HG03521 (cell line): ENCODE data around the gene JAG1.

Experiments
- ATAC-seq: cut with Tn5 transposase; IDR thresholded peaks from one replicate; pipeline ENCODE4 v1.9.1; 2021; ENCODE audit warnings: mild to moderate bottlenecking, moderate library complexity; ENCODE audit not compliant: unreplicated experiment

JAG1 gene

DNA sequence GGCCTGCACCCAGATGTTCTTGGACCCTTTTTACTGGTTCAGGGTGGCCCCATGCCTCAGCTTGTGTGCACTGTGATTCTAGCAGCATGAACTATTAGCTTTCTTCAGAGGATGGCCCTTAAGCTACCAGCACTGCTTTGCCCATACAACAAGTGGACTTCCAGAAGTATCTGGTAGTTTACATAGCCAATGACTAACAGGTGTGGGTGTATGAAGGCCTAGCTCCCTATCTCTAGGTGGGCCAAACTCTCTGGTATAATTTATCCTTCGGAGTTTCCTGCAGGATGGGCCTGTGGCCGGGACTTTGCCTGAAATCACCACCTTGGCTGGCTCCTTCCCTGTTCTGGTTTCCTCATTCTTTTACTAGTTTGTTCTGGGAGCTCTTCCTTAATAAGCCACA lies 26.1 kb upstream of the JAG1 start:
- no peak for ATAC-seq

- ATAC-seq = no peak
Observed at GRCh38 chr20:10699489-10699888, 25.7 kb upstream of the JAG1 start.

GRCh38 chr20:10696650-10697049 lies 22.9 kb upstream of the JAG1 start:
- ATAC-seq = no peak

GRCh38 chr20:10689385-10689784 lies 15.6 kb upstream of the JAG1 start:
- ATAC-seq = no peak

- no peak for ATAC-seq
Observed at GRCh38 chr20:10687895-10688294, 14.1 kb upstream of the JAG1 start.

DNA sequence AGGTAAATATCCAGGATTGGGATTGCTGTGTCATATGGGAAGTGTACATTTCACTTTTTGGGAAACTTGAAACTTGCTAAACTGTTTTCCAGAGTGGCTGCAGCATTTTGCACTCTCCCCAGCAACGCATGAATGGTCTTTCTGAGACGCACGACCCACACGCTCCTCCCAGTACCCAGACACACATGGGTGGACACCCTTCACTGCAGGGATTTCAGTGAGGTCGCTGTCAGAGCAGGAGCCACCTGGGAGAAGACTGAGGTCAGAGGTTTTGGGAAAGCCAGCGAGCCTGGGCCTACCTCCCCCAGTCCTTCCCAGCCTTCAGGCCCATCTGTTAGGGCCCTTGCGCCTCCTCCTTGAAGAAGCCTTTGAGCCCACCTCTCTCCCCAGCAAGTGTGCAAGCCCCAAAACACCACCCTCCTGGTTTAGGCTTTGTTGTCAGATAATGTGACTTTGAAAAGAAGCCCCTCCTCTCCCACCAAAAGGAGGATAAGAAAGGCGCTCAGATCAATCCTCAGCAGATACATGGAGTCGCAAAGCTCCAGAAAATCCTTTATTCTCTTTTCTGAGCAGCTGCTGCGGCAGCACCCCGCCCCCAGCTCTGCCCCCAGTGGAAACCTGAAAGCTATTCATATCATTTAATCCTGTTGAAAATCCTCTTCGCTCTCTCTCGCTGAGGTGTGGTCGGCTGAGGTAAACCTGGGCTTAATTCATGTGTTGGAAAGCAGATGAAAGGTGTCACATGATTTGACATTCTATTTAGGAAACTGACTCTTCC lies 12.7 kb upstream of the JAG1 start:
- no peak for ATAC-seq

GRCh38 chr20:10683537-10683936 lies 9.7 kb upstream of the JAG1 start:
- no peak for ATAC-seq

- no peak for ATAC-seq
Observed at GRCh38 chr20:10682939-10683338, 9.1 kb upstream of the JAG1 start.

DNA sequence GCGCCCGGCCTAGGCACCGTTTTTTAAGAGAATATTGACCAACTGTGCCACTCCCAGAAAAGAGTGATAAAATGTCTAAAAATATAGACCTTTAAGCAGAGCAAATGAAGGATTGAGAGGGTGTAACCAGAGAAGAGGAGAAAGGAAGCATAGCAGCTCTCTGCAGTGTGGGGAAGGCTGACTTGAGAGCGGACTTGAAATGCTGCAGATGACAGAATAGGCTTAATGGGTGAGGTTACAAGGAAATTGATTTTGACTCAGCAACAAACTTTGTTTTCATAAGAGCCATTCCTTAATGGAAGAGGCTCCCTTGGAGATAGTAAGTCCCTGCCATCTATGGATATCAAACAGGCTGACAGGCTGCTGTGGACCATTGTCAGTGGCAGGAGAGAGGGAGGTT lies 7.7 kb upstream of the JAG1 start:
- ATAC-seq = no peak

GRCh38 chr20:10680571-10680970 lies 6.8 kb upstream of the JAG1 start:
- ATAC-seq = no peak

DNA sequence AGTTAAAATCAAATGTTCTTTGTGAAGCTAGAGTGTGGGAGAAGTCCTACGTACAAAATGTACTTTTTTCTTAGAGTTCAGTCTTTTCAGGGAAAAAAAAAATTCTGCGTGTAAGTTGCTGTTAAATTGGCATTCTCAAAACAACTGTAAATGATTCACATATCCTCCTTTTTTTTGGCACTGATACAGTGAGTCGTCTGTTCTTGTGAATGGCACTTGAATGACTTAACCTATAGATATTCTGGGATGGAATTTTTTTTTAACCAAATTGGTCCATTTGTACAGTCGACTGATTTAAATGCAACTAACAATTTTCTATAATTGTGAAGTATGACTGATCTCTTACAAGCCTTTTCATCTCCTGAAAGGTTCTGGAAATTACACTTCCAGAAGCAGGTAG lies 5.5 kb upstream of the JAG1 start:
- no peak for ATAC-seq

DNA sequence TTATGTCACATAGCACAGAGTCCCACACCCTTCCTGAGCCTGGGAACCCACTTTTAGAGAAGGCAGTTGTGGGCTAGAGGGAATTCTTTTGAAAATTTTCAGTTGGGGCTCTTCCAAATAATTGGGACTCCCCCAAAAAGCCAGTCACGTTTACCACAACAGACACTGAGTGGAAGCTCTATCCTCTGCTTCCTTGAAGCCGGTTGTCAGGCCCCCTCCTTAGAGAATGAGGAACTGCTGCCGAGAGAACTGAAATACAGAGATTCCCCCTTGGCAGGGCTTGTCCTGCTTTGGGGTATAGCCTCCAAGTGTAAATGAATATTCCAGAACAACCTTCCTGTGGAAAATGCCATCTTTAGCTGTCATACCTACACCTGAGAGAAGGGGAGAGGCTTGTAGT lies 2.7 kb upstream of the JAG1 start:
- ATAC-seq = no peak

- no peak for ATAC-seq
Observed at GRCh38 chr20:10675450-10675848, 1.6 kb upstream of the JAG1 start.

DNA sequence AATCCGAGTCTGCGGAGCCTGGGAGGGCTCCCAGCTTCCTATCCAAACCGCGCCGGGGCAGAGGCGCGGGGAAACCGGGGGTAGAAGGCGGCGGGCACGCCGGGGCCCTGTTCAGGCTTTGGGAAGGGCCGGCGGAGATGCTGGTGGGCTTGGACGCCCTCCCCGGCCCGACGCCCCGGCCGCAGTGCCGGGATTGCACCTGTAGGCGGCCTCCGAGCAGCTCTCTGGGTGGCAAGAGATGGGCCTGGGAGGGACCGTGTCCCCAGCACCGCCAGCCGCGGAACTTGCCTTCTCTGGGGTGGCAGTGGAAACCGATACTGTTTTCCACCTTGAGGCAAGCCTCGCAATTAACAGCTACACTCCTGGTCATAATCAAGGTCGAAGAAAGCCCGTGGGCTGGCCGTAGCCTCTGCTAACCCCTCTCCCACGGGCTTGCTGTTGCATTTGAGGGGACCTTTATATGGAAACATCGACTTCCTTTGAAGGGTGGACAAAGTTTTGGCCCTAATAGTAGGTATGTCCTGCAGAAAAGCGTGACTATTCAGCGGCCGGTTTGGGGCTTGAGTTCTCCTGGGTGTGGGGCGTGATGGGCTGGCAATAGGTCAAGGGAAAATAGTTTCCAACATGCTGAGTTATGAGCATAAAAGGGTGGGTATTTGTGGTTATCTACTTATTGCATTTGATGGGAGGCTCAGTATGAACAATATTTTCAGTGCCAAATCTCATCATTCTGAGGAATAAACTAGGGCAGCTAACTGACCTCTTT lies 1.1 kb upstream of the JAG1 start:
- ATAC-seq = peak; percentile 39

GRCh38 chr20:10673176-10673841 lies 490 bp downstream of the JAG1 start:
- no peak for ATAC-seq

DNA sequence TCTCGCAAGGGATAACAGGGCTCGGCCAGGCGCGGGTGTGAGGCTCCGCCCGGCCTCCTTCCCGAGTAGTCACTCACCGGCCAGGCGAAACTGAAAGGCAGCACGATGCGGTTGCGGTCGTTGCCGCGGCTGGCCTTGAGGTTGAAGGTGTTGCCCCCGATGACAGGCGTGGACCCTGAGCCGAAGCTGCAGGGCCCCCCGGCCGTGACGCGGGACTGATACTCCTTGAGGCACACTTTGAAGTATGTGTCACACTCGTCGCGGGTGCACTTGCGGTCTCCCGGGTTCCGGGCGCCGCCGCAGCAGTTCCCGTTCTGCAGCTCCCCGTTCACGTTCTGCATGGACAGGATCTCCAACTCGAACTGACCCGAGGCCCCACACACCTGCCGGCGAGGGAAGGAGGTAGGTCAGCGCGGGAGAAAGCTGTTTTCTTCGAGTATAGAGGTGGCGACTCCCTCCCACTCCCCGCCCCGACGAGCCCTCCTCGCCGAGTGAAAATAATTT lies 1.1 kb downstream of the JAG1 start:
- no peak for ATAC-seq

GRCh38 chr20:10671919-10672623 lies 1.7 kb downstream of the JAG1 start:
- ATAC-seq = no peak

DNA sequence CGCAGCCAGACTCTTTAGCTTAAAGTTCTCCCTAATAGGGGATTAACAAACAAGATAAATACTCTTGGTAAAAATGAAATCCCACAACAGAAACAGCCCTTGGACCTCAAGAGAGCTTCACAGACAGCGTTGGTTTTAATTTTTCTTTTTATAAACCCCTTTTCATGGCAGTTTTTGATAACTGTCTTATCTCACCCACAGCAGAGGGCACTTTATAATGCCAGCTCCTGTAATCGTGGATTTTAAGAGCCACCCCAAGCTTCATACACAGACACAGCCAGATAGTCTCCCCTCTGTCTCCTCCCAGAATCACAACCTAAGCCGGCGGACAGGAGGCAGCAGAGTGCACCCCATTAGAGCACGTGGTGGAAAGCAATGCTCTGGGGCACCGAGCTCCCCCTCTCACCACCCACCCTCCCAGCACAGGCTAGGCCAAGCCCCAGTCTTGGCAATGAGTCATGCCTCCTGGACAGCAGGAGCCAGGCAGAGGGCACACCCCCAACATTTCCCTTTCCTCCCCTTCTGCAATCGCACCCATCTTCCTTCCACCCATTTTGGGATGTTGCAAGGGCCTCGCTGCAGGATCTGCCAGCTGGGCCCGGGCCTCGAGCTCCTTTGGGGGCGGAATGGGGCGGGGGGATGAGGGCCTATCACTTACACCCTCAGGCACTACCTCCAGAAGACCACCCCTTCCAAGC lies 2.4 kb downstream of the JAG1 start:
- ATAC-seq = peak; percentile 32

DNA sequence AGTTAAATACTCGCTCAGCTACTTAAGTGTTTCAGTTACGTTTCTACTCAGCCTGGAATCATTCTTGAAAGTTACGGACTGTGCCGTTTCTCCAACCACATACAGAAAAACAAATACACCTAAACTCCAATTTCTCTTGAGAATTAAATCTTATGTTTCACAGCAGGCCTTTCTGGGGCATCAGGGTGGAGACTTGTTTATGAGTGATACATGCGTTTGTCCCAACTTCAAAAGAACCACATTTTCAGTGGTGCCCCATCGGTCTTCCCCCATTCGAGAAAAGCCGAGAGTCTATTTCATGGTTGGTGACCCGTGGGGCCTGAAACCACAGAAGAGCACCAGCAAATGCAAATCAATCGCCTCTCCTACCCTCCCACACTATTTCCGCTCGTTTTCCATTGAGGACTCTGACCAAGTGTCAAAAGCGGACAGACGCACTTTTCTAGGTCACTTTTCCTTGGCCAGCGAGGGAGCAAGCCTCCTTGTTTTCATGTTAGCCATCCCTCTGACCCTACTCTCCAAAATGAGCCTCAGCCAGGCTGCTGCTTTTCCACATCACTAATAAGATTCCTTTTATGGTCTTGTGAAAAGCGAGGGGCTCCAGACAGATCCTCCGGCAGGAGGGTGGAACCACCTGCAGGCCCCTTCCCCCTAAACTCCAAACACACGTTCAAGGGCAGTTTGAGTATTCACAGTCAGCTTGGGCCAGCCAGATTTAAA lies 3.1 kb downstream of the JAG1 start:
- ATAC-seq = no peak
